Measurements from ENCODE around the gene IP6K3.

Gene IP6K3

GRCh38 chr6:33686225-33686924 lies 60.3 kb downstream of the IP6K3 start:
- no peak for DNase-seq

GRCh38 chr6:33685411-33686224 lies 61.1 kb downstream of the IP6K3 start:
- DNase-seq = no peak

DNA sequence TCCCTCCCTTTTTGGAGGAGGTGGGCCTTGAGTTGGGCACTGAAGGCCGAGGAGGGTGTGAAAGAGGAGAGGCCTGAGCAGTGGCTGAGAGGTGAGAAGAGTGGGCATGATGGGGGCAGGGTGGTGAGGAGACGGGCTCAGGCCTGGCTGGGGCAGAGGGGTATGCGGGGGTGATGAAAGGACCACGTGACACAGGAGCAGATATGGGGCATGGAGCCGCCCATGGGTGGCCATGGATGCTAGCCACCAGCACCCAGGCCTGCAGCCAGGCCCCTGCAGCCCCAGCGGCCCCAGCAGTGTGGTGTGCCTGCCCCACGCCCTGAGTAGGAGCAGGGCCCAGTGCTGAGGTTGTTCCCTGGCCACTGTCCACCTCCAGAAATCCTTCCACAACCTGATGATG lies 61.7 kb downstream of the IP6K3 start:
- DNase-seq = no peak

DNA sequence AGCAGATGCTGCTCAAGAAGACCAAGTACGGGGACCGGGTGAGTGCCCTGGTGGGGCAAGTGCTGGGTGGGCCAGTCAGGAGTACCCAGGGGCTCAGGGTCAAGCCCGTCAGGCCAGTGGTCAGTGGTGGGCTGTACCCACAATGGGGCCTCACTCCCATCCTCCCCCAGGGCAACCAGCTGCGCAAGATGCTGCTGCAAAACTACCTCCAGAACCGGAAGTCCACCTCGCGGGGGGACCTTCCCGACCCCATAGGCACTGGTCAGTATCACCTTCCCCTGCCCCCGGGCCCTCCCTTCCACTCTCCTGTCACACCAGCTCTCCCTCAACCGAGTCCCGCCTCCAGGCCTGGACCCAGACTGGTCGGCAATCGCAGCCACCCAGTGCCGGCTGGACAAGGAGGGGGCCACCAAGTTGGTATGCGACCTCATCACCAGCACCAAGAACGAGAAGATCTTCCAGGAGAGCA lies 62.2 kb downstream of the IP6K3 start:
- no peak for DNase-seq

GRCh38 chr6:33683576-33684427 lies 62.9 kb downstream of the IP6K3 start:
- DNase-seq = no peak

GRCh38 chr6:33683051-33683571 lies 63.6 kb downstream of the IP6K3 start:
- DNase-seq = no peak

DNA sequence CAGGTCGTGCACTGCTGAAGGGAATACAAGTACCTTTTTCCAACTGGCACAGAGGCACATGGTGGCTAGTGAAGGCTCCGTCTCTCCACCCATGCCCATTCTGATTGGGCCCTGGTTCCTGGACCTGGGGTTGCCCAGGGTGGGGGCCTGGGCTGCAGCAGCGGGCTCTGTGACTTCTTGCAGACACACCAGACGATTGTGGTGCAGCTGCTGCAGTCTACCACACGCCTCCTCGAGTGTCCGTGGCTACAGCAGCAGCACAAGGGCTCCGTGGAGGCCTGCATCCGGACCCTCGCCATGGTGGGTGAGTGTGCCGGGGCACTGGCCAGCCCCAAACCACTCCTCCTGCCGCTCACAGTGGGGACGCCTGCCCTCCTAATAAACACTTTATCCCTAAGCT lies 64.4 kb downstream of the IP6K3 start:
- no peak for DNase-seq

DNA sequence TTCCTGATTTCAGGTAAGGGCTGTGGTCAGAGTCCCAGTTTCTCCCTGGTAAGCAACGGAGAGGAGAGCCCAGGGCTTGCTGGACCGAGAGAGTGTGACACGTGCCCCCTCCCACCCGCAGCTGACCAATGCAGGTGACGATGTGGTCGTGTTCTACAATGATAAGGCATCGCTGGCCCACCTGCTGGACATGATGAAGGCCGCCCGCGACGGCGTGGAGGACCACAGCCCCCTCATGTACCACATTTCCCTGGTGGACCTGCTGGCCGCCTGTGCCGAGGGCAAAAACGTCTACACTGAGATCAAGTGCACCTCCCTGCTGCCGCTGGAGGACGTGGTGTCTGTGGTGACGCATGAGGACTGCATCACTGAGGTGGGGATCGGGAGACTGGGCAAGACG lies 66.9 kb downstream of the IP6K3 start:
- no peak for DNase-seq

GRCh38 chr6:33678932-33679490 lies 67.7 kb downstream of the IP6K3 start:
- no peak for DNase-seq

GRCh38 chr6:33678233-33678931 lies 68.3 kb downstream of the IP6K3 start:
- DNase-seq = no peak

DNA sequence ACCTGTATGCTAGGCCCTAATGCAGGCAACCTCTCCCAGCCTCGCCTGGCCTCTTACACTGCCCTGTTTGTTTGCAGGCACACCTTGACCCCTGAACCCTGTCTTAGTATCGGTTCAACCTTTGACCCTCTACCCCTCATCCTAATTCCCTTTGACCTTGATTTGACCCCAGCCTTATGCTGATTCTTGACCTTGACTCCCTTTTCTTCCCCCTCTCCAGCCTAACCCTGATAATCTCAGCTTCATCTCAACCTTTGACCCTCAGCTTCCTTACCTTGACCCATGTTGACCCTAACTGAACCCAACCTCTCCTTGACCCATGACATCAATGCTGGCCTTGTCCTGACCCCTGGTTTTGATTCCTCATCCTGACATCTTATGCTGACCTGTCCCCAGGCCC lies 69.0 kb downstream of the IP6K3 start:
- DNase-seq = no peak

DNA sequence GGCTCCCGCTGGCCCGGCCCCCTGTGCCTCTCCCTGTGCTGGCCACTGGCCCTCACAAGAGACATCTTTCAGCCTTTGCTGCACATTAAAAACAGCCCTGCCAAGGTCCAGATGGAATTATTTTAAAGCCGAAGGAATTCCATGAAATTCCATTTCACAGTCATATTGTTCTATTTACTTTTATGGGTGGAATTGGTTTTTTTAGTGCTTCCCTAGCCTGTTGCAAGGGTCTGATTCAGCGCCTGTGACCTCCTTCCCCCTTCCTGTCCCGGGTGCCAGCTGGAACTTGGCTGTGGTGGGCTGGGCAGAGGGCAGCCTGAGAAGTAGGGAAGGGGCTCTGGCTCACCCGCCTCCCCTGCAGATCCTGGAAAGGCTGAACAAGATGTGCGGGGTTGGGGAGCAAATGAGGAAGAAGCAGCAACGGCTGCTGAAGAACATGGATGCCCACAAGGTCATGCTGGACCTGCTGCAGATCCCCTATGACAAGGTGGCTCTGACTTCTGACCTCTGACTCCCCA lies 69.5 kb downstream of the IP6K3 start:
- no peak for DNase-seq

DNA sequence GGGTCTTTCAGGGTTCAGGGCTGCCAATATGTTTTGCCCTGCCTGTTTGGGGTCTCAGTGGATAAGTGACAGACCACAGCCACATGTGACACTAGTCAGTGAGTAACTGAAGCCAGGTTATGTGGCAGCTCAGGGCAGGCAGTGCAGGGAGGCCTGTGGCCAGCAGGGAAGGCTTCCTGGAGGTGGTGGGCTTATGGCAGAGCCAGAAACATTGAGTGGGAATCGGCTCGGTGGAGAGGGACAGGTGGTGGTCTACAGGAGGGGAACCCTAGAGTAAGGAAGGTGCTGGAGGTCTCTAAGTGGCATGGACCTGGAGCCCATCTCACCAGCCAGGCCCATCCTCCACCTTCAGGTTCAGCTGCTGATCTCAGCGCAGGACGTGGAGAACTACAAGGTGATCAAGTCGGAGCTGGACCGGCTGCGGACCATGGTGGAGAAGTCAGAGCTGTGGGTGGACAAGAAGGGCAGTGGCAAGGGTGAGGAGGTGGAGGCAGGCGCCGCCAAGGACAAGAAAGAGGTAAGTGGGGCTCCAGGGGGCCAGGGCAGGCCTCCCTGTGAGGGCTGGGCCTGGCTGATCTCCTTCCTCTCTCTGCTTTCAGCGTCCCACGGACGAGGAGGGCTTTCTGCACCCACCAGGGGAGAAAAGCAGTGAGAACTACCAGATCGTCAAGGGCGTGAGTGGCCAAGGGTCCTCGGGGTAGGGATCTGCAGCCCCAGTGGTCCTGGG lies 70.1 kb downstream of the IP6K3 start:
- DNase-seq = no peak

DNA sequence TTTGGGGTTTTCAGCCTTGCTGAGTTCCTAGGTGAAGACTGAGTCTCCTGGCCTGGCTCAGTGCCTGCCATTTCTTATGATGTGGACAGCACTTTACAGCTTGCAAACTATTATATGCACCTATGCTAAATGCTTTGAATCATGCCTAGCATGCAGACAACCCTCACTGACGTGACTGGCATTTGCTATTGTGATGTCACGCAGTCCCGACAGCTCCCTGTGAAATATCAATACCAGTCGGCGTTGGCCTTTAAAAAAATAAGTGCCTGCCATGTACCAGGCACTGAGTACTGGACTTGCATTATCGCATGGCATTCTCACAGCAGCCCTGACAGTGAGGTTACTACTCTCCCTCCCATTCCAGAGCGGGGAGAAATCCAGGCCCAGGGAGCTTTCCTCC lies 70.7 kb downstream of the IP6K3 start:
- DNase-seq = no peak

GRCh38 chr6:33673851-33674250 lies 72.9 kb downstream of the IP6K3 start:
- DNase-seq = no peak

DNA sequence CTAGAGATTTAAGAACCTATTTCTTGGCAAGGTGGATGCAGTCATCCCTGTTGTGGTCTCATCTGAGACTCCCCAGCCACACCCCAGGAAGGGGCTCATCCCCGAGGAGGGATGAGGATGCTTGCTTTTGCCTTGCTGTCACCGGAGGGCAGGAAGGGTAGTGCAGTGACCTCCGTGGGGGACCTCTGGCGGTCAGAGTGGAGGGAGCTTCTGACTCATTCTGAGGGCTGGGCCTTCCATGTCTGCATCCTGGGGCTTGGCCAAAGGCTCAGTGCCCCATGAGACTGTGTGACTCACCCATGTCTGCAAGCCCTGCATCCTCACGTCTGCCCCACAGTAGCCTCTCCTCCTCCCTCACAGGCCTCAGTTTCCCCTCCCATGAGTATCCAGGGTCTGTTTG lies 73.9 kb downstream of the IP6K3 start:
- no peak for DNase-seq

DNA sequence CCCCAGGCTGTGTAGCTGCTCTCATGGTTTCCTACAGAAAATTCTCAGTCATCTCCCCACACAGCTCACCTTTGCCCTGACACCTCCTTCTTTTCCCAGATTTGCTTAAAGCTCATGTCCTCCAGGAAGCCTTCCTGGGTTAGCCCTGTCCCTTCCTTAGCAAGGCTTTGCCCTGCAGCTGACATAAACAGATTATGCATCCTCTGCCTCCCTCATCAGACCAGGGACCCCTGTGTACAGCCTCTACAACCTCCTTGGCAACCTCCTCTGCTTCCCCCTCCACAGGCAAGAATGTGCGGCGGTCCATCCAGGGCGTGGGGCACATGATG lies 75.0 kb downstream of the IP6K3 start:
- DNase-seq = no peak
